SK-N-SH (cell line): ENCODE results near the gene DOCK6. TPM values are rescaled to one million over a fixed set of nuclear protein-coding genes. Genes with fewer than 3 reads are reported as not detected.

Experiments used
- CTCF ChIA-PET: fragments of 300-600, 350-600 bp; formaldehyde crosslinking; extraction: SDS; loops from one replicate; lab custom pipeline; 2021; lab: Yijun Ruan, JAX
- POLR2A ChIA-PET: fragments of 350-600 bp; sonication (Branson Sonifier 250); formaldehyde crosslinking; extraction: SDS; loops from one replicate; lab custom pipeline; 2020; ENCODE audit warnings: antibody characterized with exemption, inconsistent platforms; lab: Yijun Ruan, JAX
- DNase-seq: peaks from one replicate; pipeline ENCODE4 v3.0.0; 2012
- H2AFZ ChIP-seq: fragments of 200-600 bp; sonication (generic); 2 replicates; pipeline ENCODE4 v1.8.1; 2016; ENCODE audit warnings: antibody characterized with exemption, mild to moderate bottlenecking, low read depth
- H3F3A ChIP-seq: fragments of 200-600 bp; sonication (generic); replicated peaks from 2 replicates; pipeline ENCODE3; 2016; ENCODE audit warnings: antibody characterized with exemption, mild to moderate bottlenecking; ENCODE audit not compliant: insufficient read depth
- H3K27ac ChIP-seq, 2 experiments: fragments of 200-500 bp in 1 of 2; fragments of 200-600 bp in 1 of 2; sonication (Bioruptor generic) in 1 of 2; sonication (generic), shearing (Covaris generic) in 1 of 2; 2 replicates each; pipeline versions ENCODE4 v1.5.1 to v1.6.1; 2014 to 2016; ENCODE audit warnings: low read depth in 2 of 2, inconsistent platforms in 1 of 2, low read length in 1 of 2, mild to moderate bottlenecking in 1 of 2, mixed read lengths in 1 of 2
- H3K27me3 ChIP-seq: fragments of 200-600 bp; sonication (generic), shearing (Covaris generic); 2 replicates; pipeline ENCODE4 v1.6.1; 2016; ENCODE audit warnings: mixed run types; ENCODE audit not compliant: insufficient read depth
- H3K36me3 ChIP-seq, 2 experiments: fragments of 200-500 bp in 1 of 2; fragments of 200-600 bp in 1 of 2; sonication (Bioruptor generic) in 1 of 2; sonication (generic) in 1 of 2; replicated peaks in 1 of 2; 2 replicates each; pipeline versions ENCODE3 to v1.5.1; 2014 to 2016; ENCODE audit warnings: low read length in 1 of 2, mild to moderate bottlenecking in 1 of 2; ENCODE audit not compliant: insufficient read depth in 2 of 2, control insufficient read depth in 1 of 2
- H3K4me1 ChIP-seq, 2 experiments: fragments of 200-500 bp in 1 of 2; fragments of 200-600 bp in 1 of 2; sonication (Bioruptor generic) in 1 of 2; sonication (generic), shearing (Covaris generic) in 1 of 2; 2 replicates each; pipeline versions ENCODE4 v1.5.1 to v1.6.1; 2014 to 2016; ENCODE audit warnings: low read depth in 1 of 2, low read length in 1 of 2, mixed run types in 1 of 2; ENCODE audit not compliant: insufficient read depth in 2 of 2, control insufficient read depth in 1 of 2
- H3K4me2 ChIP-seq: fragments of 200-600 bp; sonication (generic), shearing (Covaris generic); 2 replicates; pipeline ENCODE4 v1.6.1; 2017; ENCODE audit warnings: mixed run types
- H3K4me3 ChIP-seq, 2 experiments: fragments of 200-500 bp in 1 of 2; fragments of 200-600 bp in 1 of 2; sonication (Bioruptor generic) in 1 of 2; sonication (generic), shearing (Covaris generic) in 1 of 2; 2 replicates each; pipeline versions ENCODE4 v1.5.1 to v1.8.1; 2014 to 2016; ENCODE audit warnings: low read depth in 2 of 2, inconsistent platforms in 1 of 2, low read length in 1 of 2, mild to moderate bottlenecking in 1 of 2, mixed read lengths in 1 of 2, moderate library complexity in 1 of 2
- H3K79me2 ChIP-seq: fragments of 200-600 bp; sonication (generic); 2 replicates; pipeline ENCODE4 v1.8.1; 2017; ENCODE audit warnings: mild to moderate bottlenecking; ENCODE audit not compliant: insufficient read depth
- H3K9ac ChIP-seq: fragments of 200-600 bp; sonication (generic); 2 replicates; pipeline ENCODE4 v1.6.1; 2017; ENCODE audit warnings: mixed run types
- H3K9me2 ChIP-seq: fragments of 200-600 bp; sonication (generic); 2 replicates; pipeline ENCODE4 v1.6.1; 2017; ENCODE audit warnings: mixed run types
- H3K9me3 ChIP-seq: fragments of 200-600 bp; sonication (generic); 2 replicates; pipeline ENCODE4 v1.6.1; 2017; ENCODE audit warnings: mixed run types, mild to moderate bottlenecking, moderate library complexity
- H4K20me1 ChIP-seq: fragments of 200-600 bp; sonication (generic); 2 replicates; pipeline ENCODE4 v1.6.1; 2017; ENCODE audit warnings: mild to moderate bottlenecking, mixed run types; ENCODE audit not compliant: insufficient read depth
- CHD2 ChIP-seq: fragments of 150-350 bp; IDR thresholded peaks from 2 replicates; pipeline ENCODE4 v1.6.1; 2018; ENCODE audit warnings: low read length; ENCODE audit not compliant: partially characterized antibody
- ELF1 ChIP-seq: IDR thresholded peaks from 2 replicates; pipeline ENCODE4 v1.4.0; 2012
- EP300 ChIP-seq, 2 experiments: IDR thresholded peaks; 2 replicates each; pipeline versions ENCODE4 v1.4.0 to v1.6.1; 2012; ENCODE audit warnings: borderline replicate concordance in 1 of 2, low read depth in 1 of 2, low read length in 1 of 2
- FOSL2 ChIP-seq: IDR thresholded peaks from 2 replicates; pipeline ENCODE4 v1.4.0; 2012; ENCODE audit warnings: low read depth, mild to moderate bottlenecking, moderate library complexity, borderline replicate concordance
- MEF2A ChIP-seq: IDR thresholded peaks from 2 replicates; pipeline ENCODE4 v1.4.0; 2012; ENCODE audit warnings: low read depth, borderline replicate concordance
- MXI1 ChIP-seq: IDR thresholded peaks from 2 replicates; pipeline ENCODE4 v1.6.1; 2012; ENCODE audit warnings: mild to moderate bottlenecking, low read depth, low read length, improper control_type of control experiment
- NRF1 ChIP-seq: IDR thresholded peaks from 2 replicates; pipeline ENCODE4 v1.6.1; 2012; ENCODE audit warnings: low read depth, mild to moderate bottlenecking, low read length
- PBX3 ChIP-seq: IDR thresholded peaks from 2 replicates; pipeline ENCODE4; 2012
- POLR2AphosphoS5 ChIP-seq: IDR thresholded peaks from 2 replicates; pipeline ENCODE4 v1.6.1; 2012; ENCODE audit warnings: low read depth, low read length
- RAD21 ChIP-seq: IDR thresholded peaks from 2 replicates; pipeline ENCODE4 v1.6.1; 2012; ENCODE audit warnings: mild to moderate bottlenecking, low read length
- RFX5 ChIP-seq: IDR thresholded peaks from 2 replicates; pipeline ENCODE4 v1.6.1; 2012; ENCODE audit warnings: mild to moderate bottlenecking, improper control_type of control experiment, low read length
- SMC3 ChIP-seq: IDR thresholded peaks from 2 replicates; pipeline ENCODE4 v1.6.1; 2012; ENCODE audit warnings: low read depth, low read length, improper control_type of control experiment
- TEAD4 ChIP-seq: IDR thresholded peaks from 2 replicates; pipeline ENCODE4 v1.4.0; 2012; ENCODE audit warnings: mild to moderate bottlenecking, borderline replicate concordance; ENCODE audit not compliant: insufficient read depth
- YY1 ChIP-seq: IDR thresholded peaks from 2 replicates; pipeline ENCODE4 v1.4.0; 2012; ENCODE audit warnings: low read depth, mild to moderate bottlenecking
- ZBTB33 ChIP-seq: IDR thresholded peaks from 2 replicates; pipeline ENCODE4 v1.4.0; 2012; ENCODE audit warnings: low read depth, borderline replicate concordance
- WGBS: methylation state at CpG from one replicate; pipeline ENCODE4 v1.1.6; 2017; ENCODE audit warnings: low lambda C conversion rate; 5-methylcytosine and 5-hydroxymethylcytosine counted together
- polyA plus RNA-seq, 3 experiments: library from polyadenylated mRNA; depleted of rRNA; stranded (reverse); fragments of >200 nt; gene quantifications; 2 replicates each; pipeline ENCODE4 v1.2.3, GENCODE V29; 2012
- TF ChIP-seq, protein P1 (sequence below): fragments of 150-350 bp; IDR thresholded peaks from 2 replicates; pipeline ENCODE4 v1.6.1; 2017; ENCODE audit warnings: antibody characterized with exemption, low read length, low read depth, borderline replicate concordance
- TF ChIP-seq, protein P2 (sequence below): IDR thresholded peaks from 2 replicates; pipeline ENCODE4 v1.4.0; 2012; ENCODE audit warnings: low read depth, borderline replicate concordance
- TF ChIP-seq, protein P3 (sequence below): fragments of 150-350 bp; IDR thresholded peaks from 2 replicates; pipeline ENCODE4 v1.6.1; 2016; ENCODE audit warnings: mild to moderate bottlenecking, low read depth, low read length
- TF ChIP-seq, protein P4 (sequence below): IDR thresholded peaks from 2 replicates; pipeline ENCODE4 v1.4.0; 2012; ENCODE audit warnings: low read depth

DOCK6 gene
- polyA plus RNA-seq, 1 of the 3 experiments (the other 2 are of a cell fraction): 18.3 TPM

- POLR2A ChIA-PET: no interaction called here
- peaks cover 0 to 5% of the 10 kb centered on the region in 2 experiments for H3K36me3 ChIP-seq
- no peak for DNase-seq
These were observed 24.3 kb downstream of the DOCK6 start for GRCh38 chr19:11238041-11238440.

More at GRCh38 chr19:11238041-11238440, 24.3 kb downstream of the DOCK6 start:
- Histone ChIP-seq H4K20me1 (no peaks in the 10 kb centered on the region), H3K27ac (no peak overlapping the region), H3K79me2 (no peaks in the 10 kb centered on the region), H3K4me2 (no peak overlapping the region), H3F3A (no peaks in the 10 kb centered on the region), H3K4me3 (no peak overlapping the region), H2AFZ (no peak overlapping the region), H3K9me3 (no peaks in the 10 kb centered on the region), H3K9ac (no peak overlapping the region), H3K9me2 (no peaks in the 10 kb centered on the region), H3K4me1 (no peaks in the 10 kb centered on the region), H3K27me3 (no peaks in the 10 kb centered on the region)
- CTCF ChIA-PET: no interaction called here
- WGBS: 93% methylated on average over 11 of the region's 11 CpGs
- TF ChIP-seq RAD21: no peak
- TF ChIP-seq TEAD4: no peak
- TF ChIP-seq, protein P1, sequence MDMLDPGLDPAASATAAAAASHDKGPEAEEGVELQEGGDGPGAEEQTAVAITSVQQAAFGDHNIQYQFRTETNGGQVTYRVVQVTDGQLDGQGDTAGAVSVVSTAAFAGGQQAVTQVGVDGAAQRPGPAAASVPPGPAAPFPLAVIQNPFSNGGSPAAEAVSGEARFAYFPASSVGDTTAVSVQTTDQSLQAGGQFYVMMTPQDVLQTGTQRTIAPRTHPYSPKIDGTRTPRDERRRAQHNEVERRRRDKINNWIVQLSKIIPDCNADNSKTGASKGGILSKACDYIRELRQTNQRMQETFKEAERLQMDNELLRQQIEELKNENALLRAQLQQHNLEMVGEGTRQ: no peak
- TF ChIP-seq SMC3: no peak
- no peak for TF ChIP-seq YY1
- TF ChIP-seq PBX3: no peak
- TF ChIP-seq ZBTB33: no peak
- TF ChIP-seq EP300 (IDR thresholded peaks at IDR 0.05; ENCODE audit: borderline replicate concordance in 1 of 2, low read depth in 1 of 2, low read length in 1 of 2): no peak
- TF ChIP-seq RFX5: no peak
- TF ChIP-seq CHD2: no peak
- no peak for TF ChIP-seq ELF1
- TF ChIP-seq, protein P2, sequence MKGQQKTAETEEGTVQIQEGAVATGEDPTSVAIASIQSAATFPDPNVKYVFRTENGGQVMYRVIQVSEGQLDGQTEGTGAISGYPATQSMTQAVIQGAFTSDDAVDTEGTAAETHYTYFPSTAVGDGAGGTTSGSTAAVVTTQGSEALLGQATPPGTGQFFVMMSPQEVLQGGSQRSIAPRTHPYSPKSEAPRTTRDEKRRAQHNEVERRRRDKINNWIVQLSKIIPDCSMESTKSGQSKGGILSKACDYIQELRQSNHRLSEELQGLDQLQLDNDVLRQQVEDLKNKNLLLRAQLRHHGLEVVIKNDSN: no peak
- TF ChIP-seq, protein P3, sequence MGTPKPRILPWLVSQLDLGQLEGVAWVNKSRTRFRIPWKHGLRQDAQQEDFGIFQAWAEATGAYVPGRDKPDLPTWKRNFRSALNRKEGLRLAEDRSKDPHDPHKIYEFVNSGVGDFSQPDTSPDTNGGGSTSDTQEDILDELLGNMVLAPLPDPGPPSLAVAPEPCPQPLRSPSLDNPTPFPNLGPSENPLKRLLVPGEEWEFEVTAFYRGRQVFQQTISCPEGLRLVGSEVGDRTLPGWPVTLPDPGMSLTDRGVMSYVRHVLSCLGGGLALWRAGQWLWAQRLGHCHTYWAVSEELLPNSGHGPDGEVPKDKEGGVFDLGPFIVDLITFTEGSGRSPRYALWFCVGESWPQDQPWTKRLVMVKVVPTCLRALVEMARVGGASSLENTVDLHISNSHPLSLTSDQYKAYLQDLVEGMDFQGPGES: no peak
- TF ChIP-seq, protein P4, sequence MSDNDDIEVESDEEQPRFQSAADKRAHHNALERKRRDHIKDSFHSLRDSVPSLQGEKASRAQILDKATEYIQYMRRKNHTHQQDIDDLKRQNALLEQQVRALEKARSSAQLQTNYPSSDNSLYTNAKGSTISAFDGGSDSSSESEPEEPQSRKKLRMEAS: no peak
- no peak for TF ChIP-seq MEF2A
- no peak for TF ChIP-seq MXI1
- TF ChIP-seq FOSL2: no peak
- no peak for TF ChIP-seq POLR2AphosphoS5
- TF ChIP-seq NRF1: no peak
